GM19468 (cell line): ENCODE measurements around the gene MCTP2.
"Not testable (repeated sequence)": the region's sequence is repeated elsewhere in the genome, so short reads cannot be mapped to it uniquely, and the experiment has no call there.

Source experiments
- ATAC-seq: cut with Tn5 transposase; IDR thresholded peaks from one replicate; pipeline ENCODE4 v1.9.1; 2021; ENCODE audit warnings: mild to moderate bottlenecking, moderate library complexity, moderate number of reproducible peaks; ENCODE audit not compliant: unreplicated experiment; ENCODE audit errors: extremely low read depth

The MCTP2 gene

GRCh38 chr15:94480289-94480834 is 249.0 kb downstream of the MCTP2 start:
- ATAC-seq: no peak

- ATAC-seq: no peak
These were observed 253.9 kb downstream of the MCTP2 start for GRCh38 chr15:94485148-94485719.

GRCh38 chr15:94487635-94488034 is 256.3 kb downstream of the MCTP2 start:
- ATAC-seq: no peak

- no peak for ATAC-seq
These were observed 261.8 kb downstream of the MCTP2 start for GRCh38 chr15:94493176-94493575.

GRCh38 chr15:94493586-94493985 is 262.2 kb downstream of the MCTP2 start:
- ATAC-seq: not testable (repeated sequence)

- ATAC-seq: no peak
These were observed 263.4 kb downstream of the MCTP2 start for GRCh38 chr15:94494732-94495131.

GRCh38 chr15:94503293-94503692 is 271.9 kb downstream of the MCTP2 start:
- no peak for ATAC-seq

GRCh38 chr15:94509259-94509658 is 277.9 kb downstream of the MCTP2 start:
- ATAC-seq: no peak

GRCh38 chr15:94522125-94522524 is 290.8 kb downstream of the MCTP2 start:
- no peak for ATAC-seq

GRCh38 chr15:94523873-94524272 is 292.5 kb downstream of the MCTP2 start:
- no peak for ATAC-seq

- ATAC-seq: no peak
These were observed 293.2 kb downstream of the MCTP2 start for GRCh38 chr15:94524565-94524964.

GRCh38 chr15:94526071-94526689 is 294.8 kb downstream of the MCTP2 start:
- ATAC-seq: no peak

GRCh38 chr15:94532226-94532625 is 300.9 kb downstream of the MCTP2 start:
- no peak for ATAC-seq
